Effector memory CD4-positive, alpha-beta T cell (primary cell): ENCODE measurements around the gene EPB41L4A.

Source experiments
- DNase-seq, 3 donors: peaks; one replicate each; pipeline ENCODE4 v3.0.0-alpha.2; 2020
- H3K27ac ChIP-seq: 2 replicates; pipeline ENCODE4 v1.7.0; 2013; ENCODE audit warnings: mild to moderate bottlenecking, low read length, moderate library complexity; ENCODE audit not compliant: insufficient read depth, poor library complexity, severe bottlenecking
- H3K27me3 ChIP-seq: replicated peaks from 2 replicates; pipeline ENCODE4 v1.7.0; 2013; ENCODE audit warnings: mild to moderate bottlenecking, low read length; ENCODE audit not compliant: insufficient read depth, control insufficient read depth, poor library complexity, severe bottlenecking
- H3K36me3 ChIP-seq: 2 replicates; pipeline ENCODE4 v1.7.0; 2013; ENCODE audit warnings: mild to moderate bottlenecking, low read length, moderate library complexity; ENCODE audit not compliant: control insufficient read depth, insufficient read depth
- H3K4me1 ChIP-seq: 2 replicates; pipeline ENCODE4 v1.7.0; 2013; ENCODE audit warnings: low read length, mild to moderate bottlenecking; ENCODE audit not compliant: control insufficient read depth, insufficient read depth, poor library complexity, severe bottlenecking
- H3K4me3 ChIP-seq: 2 replicates; pipeline ENCODE4 v1.7.0; 2013; ENCODE audit warnings: low read length, low read depth, mild to moderate bottlenecking; ENCODE audit not compliant: insufficient read depth, poor library complexity, severe bottlenecking
- H3K9me3 ChIP-seq: 2 replicates; pipeline ENCODE4 v1.7.0; 2013; ENCODE audit warnings: mild to moderate bottlenecking, low read length, moderate library complexity; ENCODE audit not compliant: control insufficient read depth

EPB41L4A gene

GRCh38 chr5:112293587-112293986 lies 125.5 kb downstream of the EPB41L4A start:
- H3K4me3 ChIP-seq: no peak overlapping the region
- no peaks in the 10 kb centered on the region for H3K9me3 ChIP-seq
- H3K27ac ChIP-seq: no peak overlapping the region
- no peaks in the 10 kb centered on the region for H3K27me3 ChIP-seq
- H3K36me3 ChIP-seq: no peaks in the 10 kb centered on the region
- H3K4me1 ChIP-seq: no peaks in the 10 kb centered on the region
- no peak for DNase-seq

- H3K4me1 ChIP-seq: no peaks in the 10 kb centered on the region
- H3K27ac ChIP-seq: no peak overlapping the region
- no peaks in the 10 kb centered on the region for H3K27me3 ChIP-seq
- no peak for DNase-seq
- no peak overlapping the region for H3K4me3 ChIP-seq
- no peaks in the 10 kb centered on the region for H3K36me3 ChIP-seq
- no peaks in the 10 kb centered on the region for H3K9me3 ChIP-seq
These were observed 128.4 kb downstream of the EPB41L4A start for GRCh38 chr5:112290691-112291090.

GRCh38 chr5:112289465-112289864 lies 129.6 kb downstream of the EPB41L4A start:
- DNase-seq: no peak
- no peaks in the 10 kb centered on the region for H3K4me1 ChIP-seq
- H3K36me3 ChIP-seq: no peaks in the 10 kb centered on the region
- no peaks in the 10 kb centered on the region for H3K9me3 ChIP-seq
- H3K4me3 ChIP-seq: no peak overlapping the region
- H3K27ac ChIP-seq: no peak overlapping the region
- H3K27me3 ChIP-seq: no peaks in the 10 kb centered on the region

- no peak for DNase-seq
- Histone ChIP-seq H3K9me3 (no peaks in the 10 kb centered on the region), H3K4me3 (no peak overlapping the region), H3K27me3 (no peaks in the 10 kb centered on the region), H3K36me3 (no peaks in the 10 kb centered on the region), H3K27ac (no peak overlapping the region), H3K4me1 (no peaks in the 10 kb centered on the region)
These were observed 134.8 kb downstream of the EPB41L4A start for GRCh38 chr5:112283943-112284929.

DNA sequence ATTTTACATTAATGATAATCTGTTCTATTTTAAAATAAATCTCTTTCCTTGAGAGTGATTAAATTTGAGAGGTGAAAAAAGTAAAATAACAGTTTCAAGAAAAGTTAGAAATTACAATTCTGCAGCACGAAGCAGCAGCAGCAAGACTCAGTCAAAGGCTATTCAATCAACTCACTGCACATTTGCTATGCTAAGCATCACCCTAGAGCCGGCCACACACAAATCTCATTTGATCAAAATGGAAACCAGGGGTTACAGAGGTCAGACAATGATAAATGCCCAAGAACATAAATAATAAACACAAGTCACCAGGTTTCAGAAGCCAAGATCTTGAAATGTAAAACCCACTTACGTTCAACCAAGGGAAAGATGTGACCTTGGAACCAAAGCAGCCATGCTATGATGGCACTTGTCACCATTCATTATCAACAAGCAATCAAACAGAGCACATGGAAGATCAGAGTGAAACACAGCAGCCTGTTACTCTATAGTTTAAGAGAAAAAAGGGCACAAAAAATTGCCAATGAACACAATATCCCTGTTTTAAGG lies 136.0 kb downstream of the EPB41L4A start:
- Histone ChIP-seq H3K36me3 (no peaks in the 10 kb centered on the region), H3K27ac (no peak overlapping the region)

DNA sequence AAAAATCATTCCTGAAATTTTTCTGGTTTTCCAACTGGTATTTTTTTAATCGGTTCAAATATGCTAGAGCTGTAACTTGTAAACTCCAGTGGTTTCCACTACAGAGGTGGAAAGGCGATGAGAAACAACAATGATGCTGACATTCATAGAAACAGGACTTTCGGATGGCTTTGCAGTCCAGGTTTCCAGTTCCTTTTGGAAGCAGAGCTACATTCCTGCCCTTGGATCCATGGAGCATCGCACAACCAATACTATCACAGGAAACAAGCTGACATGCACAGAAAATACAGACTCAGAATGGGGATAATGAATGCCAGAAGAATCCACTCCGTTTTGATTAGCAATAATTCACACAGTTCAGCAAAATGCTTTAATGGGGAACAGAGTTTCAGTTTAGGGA lies 140.0 kb downstream of the EPB41L4A start:
- Histone ChIP-seq H3K36me3 (no peaks in the 10 kb centered on the region), H3K9me3 (no peaks in the 10 kb centered on the region), H3K4me1 (no peaks in the 10 kb centered on the region), H3K4me3 (no peak overlapping the region), H3K27me3 (no peaks in the 10 kb centered on the region), H3K27ac (no peak overlapping the region)
- DNase-seq: no peak

More for the DNA sequence above, 136.0 kb downstream of the EPB41L4A start:
- no peak overlapping the region for H3K4me3 ChIP-seq
- H3K4me1 ChIP-seq: no peaks in the 10 kb centered on the region
- no peaks in the 10 kb centered on the region for H3K9me3 ChIP-seq
- DNase-seq: no peak
- no peaks in the 10 kb centered on the region for H3K27me3 ChIP-seq

GRCh38 chr5:112276991-112277390 lies 142.1 kb downstream of the EPB41L4A start:
- Histone ChIP-seq H3K4me1 (no peaks in the 10 kb centered on the region), H3K9me3 (no peaks in the 10 kb centered on the region), H3K27ac (no peak overlapping the region), H3K4me3 (no peak overlapping the region), H3K36me3 (no peaks in the 10 kb centered on the region), H3K27me3 (no peaks in the 10 kb centered on the region)
- DNase-seq: no peak

DNA sequence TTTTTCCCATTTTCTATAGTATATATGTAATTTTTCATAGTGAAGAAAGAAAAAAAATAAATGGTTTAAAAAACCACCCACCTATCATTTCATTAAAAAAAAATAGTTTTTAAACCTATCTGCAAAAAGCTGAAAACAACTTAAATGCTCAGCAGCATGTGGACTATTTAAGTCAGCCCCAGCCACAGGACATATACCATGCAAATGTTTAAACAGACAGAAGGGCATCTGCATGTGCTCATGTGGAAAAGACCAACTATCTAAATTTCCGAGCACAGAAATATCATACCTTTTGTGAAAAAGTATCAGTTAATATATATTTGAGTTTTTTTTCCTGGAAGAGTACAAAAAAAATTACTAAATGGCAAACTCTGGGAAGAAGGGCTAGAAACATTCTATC lies 143.4 kb downstream of the EPB41L4A start:
- no peaks in the 10 kb centered on the region for H3K9me3 ChIP-seq
- H3K4me3 ChIP-seq: no peak overlapping the region
- no peaks in the 10 kb centered on the region for H3K36me3 ChIP-seq
- no peak overlapping the region for H3K27ac ChIP-seq
- no peaks in the 10 kb centered on the region for H3K27me3 ChIP-seq
- no peaks in the 10 kb centered on the region for H3K4me1 ChIP-seq
- DNase-seq: no peak

- Histone ChIP-seq H3K4me3 (no peak overlapping the region), H3K36me3 (no peaks in the 10 kb centered on the region)
These were observed 148.5 kb downstream of the EPB41L4A start for GRCh38 chr5:112270299-112271293.

More at GRCh38 chr5:112270299-112271293, 148.5 kb downstream of the EPB41L4A start:
- Histone ChIP-seq H3K4me1 (no peaks in the 10 kb centered on the region), H3K27ac (no peak overlapping the region), H3K27me3 (no peaks in the 10 kb centered on the region), H3K9me3 (no peaks in the 10 kb centered on the region)
- no peak for DNase-seq
